Measurements from ENCODE around the gene MIPOL1. TPM values are rescaled to one million over a fixed set of nuclear protein-coding genes. Genes with fewer than 3 reads are reported as not detected.

The MIPOL1 gene
- total and polyA plus RNA-seq, 2 of the 13 experiments (the other 11 are each of a cell fraction or from before 2014, with no cell fraction given): 8.6 to 34.2 TPM

DNA sequence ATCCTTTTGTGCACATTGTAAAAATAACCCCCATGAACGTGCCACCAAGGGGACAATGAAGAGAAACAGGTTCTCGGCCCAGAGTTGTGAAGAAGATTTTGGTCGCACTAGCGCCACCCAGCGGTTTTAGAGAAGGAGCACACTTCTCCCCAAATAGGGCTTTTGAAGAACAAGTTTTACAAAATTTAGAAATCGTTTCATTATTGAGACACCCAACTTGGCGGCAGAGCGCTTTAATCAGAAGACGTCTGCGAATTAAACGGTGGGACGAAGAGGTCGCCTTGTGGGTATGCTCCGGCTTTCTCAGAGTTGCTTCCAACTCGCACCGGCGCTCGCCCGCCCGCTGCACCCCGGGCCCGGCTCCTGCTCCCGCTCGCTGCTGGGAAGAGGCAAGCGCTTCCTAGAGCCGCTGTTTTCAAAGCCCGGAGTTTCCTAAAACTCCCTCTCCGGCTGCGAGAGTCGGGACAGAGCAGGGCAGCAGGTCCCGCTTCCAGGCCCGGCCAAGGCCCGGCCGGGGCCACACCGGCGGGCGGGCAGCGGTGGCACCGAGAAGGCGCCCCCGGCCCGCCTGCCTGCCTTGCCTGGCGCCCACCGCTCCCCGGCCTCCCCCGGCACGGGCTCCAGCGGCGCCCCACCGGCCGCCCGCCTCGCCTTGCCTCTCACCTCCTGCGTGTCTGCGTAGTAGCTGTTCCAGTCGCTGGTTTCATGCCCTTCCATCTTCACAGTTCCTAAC, 396.7 kb downstream of the MIPOL1 start (continued):
- TF ChIP-seq, protein P1, sequence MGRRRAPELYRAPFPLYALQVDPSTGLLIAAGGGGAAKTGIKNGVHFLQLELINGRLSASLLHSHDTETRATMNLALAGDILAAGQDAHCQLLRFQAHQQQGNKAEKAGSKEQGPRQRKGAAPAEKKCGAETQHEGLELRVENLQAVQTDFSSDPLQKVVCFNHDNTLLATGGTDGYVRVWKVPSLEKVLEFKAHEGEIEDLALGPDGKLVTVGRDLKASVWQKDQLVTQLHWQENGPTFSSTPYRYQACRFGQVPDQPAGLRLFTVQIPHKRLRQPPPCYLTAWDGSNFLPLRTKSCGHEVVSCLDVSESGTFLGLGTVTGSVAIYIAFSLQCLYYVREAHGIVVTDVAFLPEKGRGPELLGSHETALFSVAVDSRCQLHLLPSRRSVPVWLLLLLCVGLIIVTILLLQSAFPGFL (CRISPR knock-in tag; IDR thresholded peaks at IDR 0.05): no peak
- TF ChIP-seq MXI1 (IDR thresholded peaks at IDR 0.05; ENCODE audit: borderline replicate concordance, low read depth, low read length) (no peak), ZNF761 (CRISPR knock-in tag; conservative IDR thresholded peaks at IDR 0.05) (no peak), GLI4 (CRISPR knock-in tag; IDR thresholded peaks at IDR 0.05; ENCODE audit: borderline replicate concordance) (peak; percentile 92; the same call in 1 of the 2 replicates), HOXA7 (CRISPR knock-in tag; IDR thresholded peaks at IDR 0.05) (no peak), ZNF460 (CRISPR knock-in tag; IDR thresholded peaks at IDR 0.05; ENCODE audit: borderline replicate concordance) (no peak), ZNF205 (CRISPR knock-in tag; IDR thresholded peaks at IDR 0.05) (peak; percentile 53), ZNF7 (CRISPR knock-in tag; IDR thresholded peaks at IDR 0.05) (no peak; the same call in none of the 2 replicates), FOXJ3 (CRISPR knock-in tag; IDR thresholded peaks at IDR 0.05; ENCODE audit: borderline replicate concordance) (peak; percentile 76; the same call in 1 of the 2 replicates), POLR2AphosphoS2 (IDR thresholded peaks at IDR 0.05; ENCODE audit: low read depth, low read length) (no peak), ZNF256 (CRISPR knock-in tag; conservative IDR thresholded peaks at IDR 0.05) (no peak; the same call in 1 of the 2 replicates), ZNF484 (CRISPR knock-in tag; IDR thresholded peaks at IDR 0.05; ENCODE audit: borderline replicate concordance, low read depth) (no peak)
- TF ChIP-seq, protein P2, sequence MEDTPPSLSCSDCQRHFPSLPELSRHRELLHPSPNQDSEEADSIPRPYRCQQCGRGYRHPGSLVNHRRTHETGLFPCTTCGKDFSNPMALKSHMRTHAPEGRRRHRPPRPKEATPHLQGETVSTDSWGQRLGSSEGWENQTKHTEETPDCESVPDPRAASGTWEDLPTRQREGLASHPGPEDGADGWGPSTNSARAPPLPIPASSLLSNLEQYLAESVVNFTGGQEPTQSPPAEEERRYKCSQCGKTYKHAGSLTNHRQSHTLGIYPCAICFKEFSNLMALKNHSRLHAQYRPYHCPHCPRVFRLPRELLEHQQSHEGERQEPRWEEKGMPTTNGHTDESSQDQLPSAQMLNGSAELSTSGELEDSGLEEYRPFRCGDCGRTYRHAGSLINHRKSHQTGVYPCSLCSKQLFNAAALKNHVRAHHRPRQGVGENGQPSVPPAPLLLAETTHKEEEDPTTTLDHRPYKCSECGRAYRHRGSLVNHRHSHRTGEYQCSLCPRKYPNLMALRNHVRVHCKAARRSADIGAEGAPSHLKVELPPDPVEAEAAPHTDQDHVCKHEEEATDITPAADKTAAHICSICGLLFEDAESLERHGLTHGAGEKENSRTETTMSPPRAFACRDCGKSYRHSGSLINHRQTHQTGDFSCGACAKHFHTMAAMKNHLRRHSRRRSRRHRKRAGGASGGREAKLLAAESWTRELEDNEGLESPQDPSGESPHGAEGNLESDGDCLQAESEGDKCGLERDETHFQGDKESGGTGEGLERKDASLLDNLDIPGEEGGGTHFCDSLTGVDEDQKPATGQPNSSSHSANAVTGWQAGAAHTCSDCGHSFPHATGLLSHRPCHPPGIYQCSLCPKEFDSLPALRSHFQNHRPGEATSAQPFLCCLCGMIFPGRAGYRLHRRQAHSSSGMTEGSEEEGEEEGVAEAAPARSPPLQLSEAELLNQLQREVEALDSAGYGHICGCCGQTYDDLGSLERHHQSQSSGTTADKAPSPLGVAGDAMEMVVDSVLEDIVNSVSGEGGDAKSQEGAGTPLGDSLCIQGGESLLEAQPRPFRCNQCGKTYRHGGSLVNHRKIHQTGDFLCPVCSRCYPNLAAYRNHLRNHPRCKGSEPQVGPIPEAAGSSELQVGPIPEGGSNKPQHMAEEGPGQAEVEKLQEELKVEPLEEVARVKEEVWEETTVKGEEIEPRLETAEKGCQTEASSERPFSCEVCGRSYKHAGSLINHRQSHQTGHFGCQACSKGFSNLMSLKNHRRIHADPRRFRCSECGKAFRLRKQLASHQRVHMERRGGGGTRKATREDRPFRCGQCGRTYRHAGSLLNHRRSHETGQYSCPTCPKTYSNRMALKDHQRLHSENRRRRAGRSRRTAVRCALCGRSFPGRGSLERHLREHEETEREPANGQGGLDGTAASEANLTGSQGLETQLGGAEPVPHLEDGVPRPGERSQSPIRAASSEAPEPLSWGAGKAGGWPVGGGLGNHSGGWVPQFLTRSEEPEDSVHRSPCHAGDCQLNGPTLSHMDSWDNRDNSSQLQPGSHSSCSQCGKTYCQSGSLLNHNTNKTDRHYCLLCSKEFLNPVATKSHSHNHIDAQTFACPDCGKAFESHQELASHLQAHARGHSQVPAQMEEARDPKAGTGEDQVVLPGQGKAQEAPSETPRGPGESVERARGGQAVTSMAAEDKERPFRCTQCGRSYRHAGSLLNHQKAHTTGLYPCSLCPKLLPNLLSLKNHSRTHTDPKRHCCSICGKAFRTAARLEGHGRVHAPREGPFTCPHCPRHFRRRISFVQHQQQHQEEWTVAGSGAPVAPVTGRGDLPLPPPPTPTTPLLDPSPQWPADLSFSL (CRISPR knock-in tag; IDR thresholded peaks at IDR 0.05): 0 out of 2 replicates have a peak, but pooled peaks have one; percentile 37
- TF ChIP-seq, protein P3, sequence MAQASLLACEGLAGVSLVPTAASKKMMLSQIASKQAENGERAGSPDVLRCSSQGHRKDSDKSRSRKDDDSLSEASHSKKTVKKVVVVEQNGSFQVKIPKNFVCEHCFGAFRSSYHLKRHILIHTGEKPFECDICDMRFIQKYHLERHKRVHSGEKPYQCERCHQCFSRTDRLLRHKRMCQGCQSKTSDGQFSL (CRISPR knock-in tag; IDR thresholded peaks at IDR 0.05): no peak; the same call in 1 of the 2 replicates
- TF ChIP-seq, protein P4, sequence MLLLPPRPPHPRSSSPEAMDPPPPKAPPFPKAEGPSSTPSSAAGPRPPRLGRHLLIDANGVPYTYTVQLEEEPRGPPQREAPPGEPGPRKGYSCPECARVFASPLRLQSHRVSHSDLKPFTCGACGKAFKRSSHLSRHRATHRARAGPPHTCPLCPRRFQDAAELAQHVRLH (CRISPR knock-in tag; IDR thresholded peaks at IDR 0.05; ENCODE audit: borderline replicate concordance, low read depth): peak; percentile 84
- TF ChIP-seq, protein P5, sequence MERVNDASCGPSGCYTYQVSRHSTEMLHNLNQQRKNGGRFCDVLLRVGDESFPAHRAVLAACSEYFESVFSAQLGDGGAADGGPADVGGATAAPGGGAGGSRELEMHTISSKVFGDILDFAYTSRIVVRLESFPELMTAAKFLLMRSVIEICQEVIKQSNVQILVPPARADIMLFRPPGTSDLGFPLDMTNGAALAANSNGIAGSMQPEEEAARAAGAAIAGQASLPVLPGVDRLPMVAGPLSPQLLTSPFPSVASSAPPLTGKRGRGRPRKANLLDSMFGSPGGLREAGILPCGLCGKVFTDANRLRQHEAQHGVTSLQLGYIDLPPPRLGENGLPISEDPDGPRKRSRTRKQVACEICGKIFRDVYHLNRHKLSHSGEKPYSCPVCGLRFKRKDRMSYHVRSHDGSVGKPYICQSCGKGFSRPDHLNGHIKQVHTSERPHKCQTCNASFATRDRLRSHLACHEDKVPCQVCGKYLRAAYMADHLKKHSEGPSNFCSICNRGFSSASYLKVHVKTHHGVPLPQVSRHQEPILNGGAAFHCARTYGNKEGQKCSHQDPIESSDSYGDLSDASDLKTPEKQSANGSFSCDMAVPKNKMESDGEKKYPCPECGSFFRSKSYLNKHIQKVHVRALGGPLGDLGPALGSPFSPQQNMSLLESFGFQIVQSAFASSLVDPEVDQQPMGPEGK (CRISPR knock-in tag; IDR thresholded peaks at IDR 0.05): peak; percentile 84
